ENCODE data around the gene ANP32D. TPM values are rescaled to one million over a fixed set of nuclear protein-coding genes. Genes with fewer than 3 reads are reported as not detected.
"Not testable (repeated sequence)": the region's sequence is repeated elsewhere in the genome, so short reads cannot be mapped to it uniquely, and the experiment has no call there.

Gene ANP32D
- total and polyA plus RNA-seq, 7 donors = not detected

DNA sequence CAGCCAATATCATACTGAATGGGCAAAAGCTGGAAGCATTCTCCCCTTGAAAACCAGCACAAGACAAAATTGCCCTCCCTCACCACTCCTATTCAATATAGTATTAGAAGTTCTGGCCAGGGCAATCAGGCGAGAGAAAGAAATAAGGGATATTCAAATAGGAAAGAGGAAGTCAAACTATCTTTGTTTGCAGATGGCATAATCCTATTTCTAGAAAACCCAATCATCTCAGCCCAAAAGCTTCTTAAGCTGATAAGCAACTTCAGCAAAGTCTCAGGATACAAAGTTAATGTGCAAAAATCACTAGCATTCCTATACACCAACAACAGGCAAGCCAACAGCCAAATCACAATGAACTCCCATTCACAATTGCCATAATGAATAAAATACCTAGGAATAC, 21.0 kb upstream of the ANP32D start:
- H3K4me1 ChIP-seq = peaks cover under 1% of the 10 kb centered on the region
- ATAC-seq = no peak
- DNase-seq = no peak
- intact Hi-C loops (cut with DNase I) = no loop called here
- TF ChIP-seq, protein P1, sequence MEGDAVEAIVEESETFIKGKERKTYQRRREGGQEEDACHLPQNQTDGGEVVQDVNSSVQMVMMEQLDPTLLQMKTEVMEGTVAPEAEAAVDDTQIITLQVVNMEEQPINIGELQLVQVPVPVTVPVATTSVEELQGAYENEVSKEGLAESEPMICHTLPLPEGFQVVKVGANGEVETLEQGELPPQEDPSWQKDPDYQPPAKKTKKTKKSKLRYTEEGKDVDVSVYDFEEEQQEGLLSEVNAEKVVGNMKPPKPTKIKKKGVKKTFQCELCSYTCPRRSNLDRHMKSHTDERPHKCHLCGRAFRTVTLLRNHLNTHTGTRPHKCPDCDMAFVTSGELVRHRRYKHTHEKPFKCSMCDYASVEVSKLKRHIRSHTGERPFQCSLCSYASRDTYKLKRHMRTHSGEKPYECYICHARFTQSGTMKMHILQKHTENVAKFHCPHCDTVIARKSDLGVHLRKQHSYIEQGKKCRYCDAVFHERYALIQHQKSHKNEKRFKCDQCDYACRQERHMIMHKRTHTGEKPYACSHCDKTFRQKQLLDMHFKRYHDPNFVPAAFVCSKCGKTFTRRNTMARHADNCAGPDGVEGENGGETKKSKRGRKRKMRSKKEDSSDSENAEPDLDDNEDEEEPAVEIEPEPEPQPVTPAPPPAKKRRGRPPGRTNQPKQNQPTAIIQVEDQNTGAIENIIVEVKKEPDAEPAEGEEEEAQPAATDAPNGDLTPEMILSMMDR (IDR thresholded peaks at IDR 0.05) = no peak
- H3K27me3 ChIP-seq (ENCODE audit: insufficient read depth in 3 of 3, low read length in 2 of 3) = no peaks in the 10 kb centered on the region
- no peak overlapping the region for H3K27ac ChIP-seq
- H3K36me3 ChIP-seq (ENCODE audit: insufficient read depth in 1 of 2, low read depth in 1 of 2) = no peaks in the 10 kb centered on the region
- 83 to 90% (median 89%) methylated on average over 1 of the region's 1 CpG for WGBS, 3 donors
- H3K4me3 ChIP-seq = no peak overlapping the region
- H3K9me3 ChIP-seq = no peaks in the 10 kb centered on the region

GRCh38 chr12:48452961-48453360, 19.4 kb upstream of the ANP32D start:
- H3K4me1 ChIP-seq; H3K36me3 ChIP-seq (ENCODE audit: insufficient read depth in 1 of 2, low read depth in 1 of 2); DNase-seq; intact Hi-C loops (cut with DNase I); H3K4me3 ChIP-seq; H3K9me3 ChIP-seq; ATAC-seq; H3K27ac ChIP-seq; H3K27me3 ChIP-seq (ENCODE audit: insufficient read depth in 3 of 3, low read length in 2 of 3): not testable (repeated sequence)
- 66 to 85% (median 79%) methylated on average over 2 of the region's 2 CpGs for WGBS, 3 donors

- DNase-seq = no peak
- no peak overlapping the region for H3K4me3 ChIP-seq
- intact Hi-C loops (cut with DNase I) = no loop called here
- H3K27me3 ChIP-seq (ENCODE audit: insufficient read depth in 3 of 3, low read length in 2 of 3) = no peaks in the 10 kb centered on the region
- ATAC-seq = no peak
- TF ChIP-seq, protein P1 (IDR thresholded peaks at IDR 0.05) = peak; percentile 33
- no peaks in the 10 kb centered on the region for H3K4me1 ChIP-seq
- H3K27ac ChIP-seq = no peak overlapping the region
- WGBS, 3 donors = 86 to 90% (median 88%) methylated on average over 1 of the region's 1 CpG
- H3K9me3 ChIP-seq = no peaks in the 10 kb centered on the region
- H3K36me3 ChIP-seq (ENCODE audit: insufficient read depth in 1 of 2, low read depth in 1 of 2) = peaks cover 0 to 6% of the 10 kb centered on the region in 2 donors
These were observed 17.7 kb upstream of the ANP32D start for GRCh38 chr12:48454667-48455066.

- Histone ChIP-seq H3K4me1 (no peaks in the 10 kb centered on the region), H3K9me3 (no peaks in the 10 kb centered on the region), H3K27me3 (ENCODE audit: insufficient read depth in 3 of 3, low read length in 2 of 3) (no peaks in the 10 kb centered on the region), H3K4me3 (no peak overlapping the region), H3K27ac (no peak overlapping the region), H3K36me3 (ENCODE audit: insufficient read depth in 1 of 2, low read depth in 1 of 2) (peaks cover 0 to 6% of the 10 kb centered on the region in 2 donors)
- no peak for ATAC-seq
- TF ChIP-seq, protein P1 (IDR thresholded peaks at IDR 0.05) = no peak
- intact Hi-C loops (cut with DNase I) = no loop called here
- WGBS, 3 donors = 56 to 67% (median 62%) methylated on average over 2 of the region's 2 CpGs
- no peak for DNase-seq
These were observed 17.2 kb upstream of the ANP32D start for GRCh38 chr12:48455116-48455515.

GRCh38 chr12:48459259-48459658, 13.1 kb upstream of the ANP32D start:
- Histone ChIP-seq H3K27ac (no peak overlapping the region), H3K27me3 (ENCODE audit: insufficient read depth in 3 of 3, low read length in 2 of 3) (no peaks in the 10 kb centered on the region), H3K36me3 (ENCODE audit: insufficient read depth in 1 of 2, low read depth in 1 of 2) (peaks cover 0 to 6% of the 10 kb centered on the region in 2 donors), H3K9me3 (no peaks in the 10 kb centered on the region), H3K4me1 (no peaks in the 10 kb centered on the region), H3K4me3 (no peak overlapping the region)
- intact Hi-C loops (cut with DNase I) = no loop called here
- ATAC-seq (no peak), DNase-seq (no peak)
- TF ChIP-seq, protein P1 (IDR thresholded peaks at IDR 0.05) = no peak
- WGBS, 3 donors = 89 to 92% (median 92%) methylated on average over 6 of the region's 6 CpGs

DNA sequence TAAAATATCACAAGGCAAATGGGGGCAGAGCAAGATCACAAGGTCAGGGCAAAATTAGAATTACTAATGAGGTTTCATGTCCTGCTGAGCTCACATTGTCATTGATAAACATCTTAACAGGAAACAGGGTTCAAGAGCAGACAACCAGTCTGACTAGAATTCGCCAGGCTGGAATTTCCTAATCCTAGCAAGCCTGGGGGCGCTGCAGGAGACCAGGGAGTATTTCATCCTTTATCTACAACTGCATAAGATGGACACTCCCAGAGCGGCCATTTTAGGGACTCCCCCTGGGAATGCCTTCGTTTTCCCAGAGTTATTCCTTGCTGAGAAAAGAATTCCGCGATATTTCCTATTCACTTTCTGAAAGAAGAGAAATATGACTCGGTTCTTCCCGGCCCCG, 3.3 kb upstream of the ANP32D start:
- WGBS, 3 donors = 79 to 83% (median 81%) methylated on average over 9 of the region's 9 CpGs
- H3K36me3 ChIP-seq (ENCODE audit: insufficient read depth in 1 of 2, low read depth in 1 of 2); H3K27me3 ChIP-seq (ENCODE audit: insufficient read depth in 3 of 3, low read length in 2 of 3); H3K4me3 ChIP-seq; intact Hi-C loops (cut with DNase I); ATAC-seq; DNase-seq; H3K27ac ChIP-seq; H3K4me1 ChIP-seq: not testable (repeated sequence)
- H3K9me3 ChIP-seq = peaks cover 24% of the 10 kb centered on the region
